ENCODE results near the gene VANGL2.

Gene VANGL2

DNA sequence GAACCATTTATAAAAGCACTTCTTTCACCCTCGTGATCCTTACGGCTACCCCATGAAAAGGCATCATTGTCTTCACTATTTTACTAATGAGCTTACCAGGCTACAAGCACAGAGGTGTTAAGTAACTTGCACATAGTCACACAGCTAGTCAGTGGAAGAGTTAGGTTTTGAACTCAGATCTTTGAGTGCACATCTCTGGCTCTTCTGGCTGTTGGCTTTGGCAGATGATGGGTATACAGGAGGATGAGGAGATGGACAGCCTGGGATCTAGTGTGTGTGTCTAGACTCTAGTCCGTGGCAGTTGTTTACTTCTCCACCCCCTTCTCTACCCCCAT is 11.6 kb downstream of the VANGL2 start:
- no peak for TF ChIP-seq CTCF (IDR thresholded peaks at IDR 0.05; ENCODE audit: low read depth, low read length)
- H3K4me3 ChIP-seq (ENCODE audit: low read depth, low read length), result no peak overlapping the region

- H3K4me3 ChIP-seq (ENCODE audit: low read depth, low read length), result no peak overlapping the region
- no peak for TF ChIP-seq CTCF (IDR thresholded peaks at IDR 0.05; ENCODE audit: low read depth, low read length)
These were observed 13.4 kb downstream of the VANGL2 start for GRCh38 chr1:160413716-160414115.

DNA sequence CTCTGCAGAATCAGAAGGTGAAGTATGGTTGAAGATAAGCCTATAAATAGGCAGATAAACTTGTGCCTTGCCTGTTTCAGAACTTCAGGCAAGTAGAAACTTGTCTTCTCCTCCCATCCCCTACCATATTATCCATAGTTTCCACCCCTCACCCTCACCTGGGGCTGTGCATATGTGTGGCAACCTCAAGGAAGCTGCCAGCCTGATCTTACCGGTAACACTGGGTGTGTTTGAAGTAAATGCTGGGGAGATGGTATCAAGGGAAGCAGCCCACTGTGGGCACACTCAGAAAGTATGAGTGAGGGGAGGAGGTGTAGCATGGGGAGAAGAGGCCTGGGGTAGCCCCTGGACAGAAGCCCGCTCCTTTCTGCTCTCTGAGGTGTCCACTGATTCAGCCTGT is 14.5 kb downstream of the VANGL2 start:
- TF ChIP-seq CTCF (IDR thresholded peaks at IDR 0.05; ENCODE audit: low read depth, low read length), result no peak
- H3K4me3 ChIP-seq (ENCODE audit: low read depth, low read length), result no peak overlapping the region

- no peak for TF ChIP-seq CTCF (IDR thresholded peaks at IDR 0.05; ENCODE audit: low read depth, low read length)
- no peak overlapping the region for H3K4me3 ChIP-seq (ENCODE audit: low read depth, low read length)
These were observed 15.4 kb downstream of the VANGL2 start for GRCh38 chr1:160415696-160416290.

DNA sequence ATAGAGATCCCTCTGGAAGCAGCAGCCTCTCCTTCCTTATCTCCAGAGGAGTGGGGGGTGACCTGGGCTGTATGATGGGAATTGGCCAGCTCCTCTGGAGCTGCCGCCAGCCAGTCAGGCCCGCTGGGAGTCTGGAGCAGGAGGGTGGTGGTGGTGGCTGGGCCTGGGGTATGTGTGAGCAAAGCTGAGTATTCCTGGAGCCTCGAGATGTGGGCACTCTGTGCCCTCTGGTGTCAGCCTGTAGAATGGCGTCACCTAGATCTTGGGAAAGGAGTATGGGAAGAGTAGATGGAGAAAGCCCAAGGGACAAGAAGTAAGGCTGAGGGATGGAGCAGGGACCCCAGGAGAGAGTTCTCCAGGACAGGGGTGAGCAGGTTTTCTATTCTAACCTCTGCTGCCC is 16.0 kb downstream of the VANGL2 start:
- TF ChIP-seq CTCF (IDR thresholded peaks at IDR 0.05; ENCODE audit: low read depth, low read length), result no peak
- H3K4me3 ChIP-seq (ENCODE audit: low read depth, low read length), result no peak overlapping the region

GRCh38 chr1:160418483-160418882 is 18.1 kb downstream of the VANGL2 start:
- H3K4me3 ChIP-seq (ENCODE audit: low read depth, low read length), result no peak overlapping the region
- no peak for TF ChIP-seq CTCF (IDR thresholded peaks at IDR 0.05; ENCODE audit: low read depth, low read length)

DNA sequence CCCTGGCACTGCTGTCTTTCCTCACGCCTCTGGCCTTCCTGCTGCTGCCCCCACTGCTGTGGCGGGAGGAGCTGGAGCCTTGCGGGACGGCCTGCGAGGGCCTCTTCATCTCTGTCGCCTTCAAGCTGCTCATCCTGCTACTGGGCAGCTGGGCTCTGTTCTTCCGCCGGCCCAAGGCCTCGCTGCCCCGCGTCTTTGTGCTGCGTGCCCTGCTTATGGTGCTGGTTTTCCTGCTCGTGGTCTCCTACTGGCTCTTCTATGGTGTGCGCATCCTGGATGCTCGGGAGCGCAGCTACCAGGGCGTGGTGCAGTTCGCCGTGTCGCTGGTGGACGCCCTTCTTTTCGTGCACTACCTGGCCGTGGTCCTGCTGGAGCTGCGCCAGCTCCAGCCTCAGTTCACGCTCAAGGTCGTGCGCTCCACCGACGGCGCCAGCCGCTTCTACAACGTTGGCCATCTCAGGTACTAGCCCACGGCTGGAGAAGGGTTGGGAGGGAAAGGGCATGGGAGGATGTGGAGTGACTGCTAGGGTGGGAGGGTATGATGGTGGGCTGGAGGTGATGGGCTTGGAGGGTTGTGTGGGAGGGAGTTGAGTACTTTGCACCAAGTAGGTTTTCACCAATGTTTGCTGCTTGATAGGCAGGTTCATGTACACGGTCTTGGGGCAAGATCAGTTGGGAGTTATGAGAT is 18.9 kb downstream of the VANGL2 start:
- no peak for TF ChIP-seq CTCF (IDR thresholded peaks at IDR 0.05; ENCODE audit: low read depth, low read length)
- H3K4me3 ChIP-seq (ENCODE audit: low read depth, low read length), result no peak overlapping the region

Data from WI38 (cell line).